ENCODE data around the gene HSF5.

GRCh38 chr17:58398574-58399266 lies 89.5 kb downstream of the HSF5 start:
- TF ChIP-seq CTCF (conservative IDR thresholded peaks at IDR 0.05; ENCODE audit: low read length), result no peak
- no peak for TF ChIP-seq EZH2phosphoT487 (IDR thresholded peaks at IDR 0.05; ENCODE audit: borderline replicate concordance, low read depth, low read length)
